ENCODE measurements around the gene CDKL4. TPM values are rescaled to one million over a fixed set of nuclear protein-coding genes. Genes with fewer than 3 reads are reported as not detected.

Gene CDKL4
- total and polyA plus RNA-seq, 8 donors, result 0.14 to 0.79 (median 0.25) TPM; not detected in 1

DNA sequence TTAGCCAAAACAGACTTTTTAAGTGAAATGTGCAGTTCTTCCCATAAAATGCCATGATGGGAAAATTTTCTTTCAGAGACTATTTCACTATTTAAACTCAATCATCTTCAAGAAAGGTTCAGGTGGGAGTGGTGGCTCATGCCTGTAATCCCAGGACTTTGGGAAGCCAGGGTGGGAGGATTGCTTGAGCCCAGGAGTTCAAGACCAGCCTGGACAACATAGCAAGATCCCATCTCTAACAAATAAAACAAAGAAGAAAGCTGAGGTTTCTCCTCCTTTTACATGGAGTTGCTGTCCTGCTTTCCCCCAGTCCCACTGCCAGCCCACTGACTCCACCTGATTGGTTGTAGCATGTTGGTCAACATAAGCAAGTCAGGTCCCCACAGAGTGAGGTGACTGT is 97.1 kb downstream of the CDKL4 start:
- Histone ChIP-seq H3K27me3 (no peaks in the 10 kb centered on the region), H3K4me1 (no peaks in the 10 kb centered on the region), H3K36me3 (no peaks in the 10 kb centered on the region), H3K9me3 (no peaks in the 10 kb centered on the region), H3K27ac (no peak overlapping the region), H3K4me3 (no peak overlapping the region)
- no peak for ATAC-seq
- FAIRE-seq, result no peak
- no peak for DNase-seq
- TF ChIP-seq, protein P1, sequence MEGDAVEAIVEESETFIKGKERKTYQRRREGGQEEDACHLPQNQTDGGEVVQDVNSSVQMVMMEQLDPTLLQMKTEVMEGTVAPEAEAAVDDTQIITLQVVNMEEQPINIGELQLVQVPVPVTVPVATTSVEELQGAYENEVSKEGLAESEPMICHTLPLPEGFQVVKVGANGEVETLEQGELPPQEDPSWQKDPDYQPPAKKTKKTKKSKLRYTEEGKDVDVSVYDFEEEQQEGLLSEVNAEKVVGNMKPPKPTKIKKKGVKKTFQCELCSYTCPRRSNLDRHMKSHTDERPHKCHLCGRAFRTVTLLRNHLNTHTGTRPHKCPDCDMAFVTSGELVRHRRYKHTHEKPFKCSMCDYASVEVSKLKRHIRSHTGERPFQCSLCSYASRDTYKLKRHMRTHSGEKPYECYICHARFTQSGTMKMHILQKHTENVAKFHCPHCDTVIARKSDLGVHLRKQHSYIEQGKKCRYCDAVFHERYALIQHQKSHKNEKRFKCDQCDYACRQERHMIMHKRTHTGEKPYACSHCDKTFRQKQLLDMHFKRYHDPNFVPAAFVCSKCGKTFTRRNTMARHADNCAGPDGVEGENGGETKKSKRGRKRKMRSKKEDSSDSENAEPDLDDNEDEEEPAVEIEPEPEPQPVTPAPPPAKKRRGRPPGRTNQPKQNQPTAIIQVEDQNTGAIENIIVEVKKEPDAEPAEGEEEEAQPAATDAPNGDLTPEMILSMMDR (IDR thresholded peaks at IDR 0.05), result no peak
- intact Hi-C loops (cut with DNase I), result no loop called here

- Histone ChIP-seq H3K36me3 (no peaks in the 10 kb centered on the region), H3K4me3 (no peak overlapping the region), H3K4me1 (no peaks in the 10 kb centered on the region), H3K27ac (no peak overlapping the region), H3K27me3 (no peaks in the 10 kb centered on the region), H3K9me3 (no peaks in the 10 kb centered on the region)
- TF ChIP-seq, protein P1 (IDR thresholded peaks at IDR 0.05), result no peak
- ATAC-seq (no peak), FAIRE-seq (no peak), DNase-seq (no peak)
- WGBS, 2 donors, result 73 to 84% methylated on average over 3 of the region's 3 CpGs
- intact Hi-C loops (cut with DNase I), result no loop called here
These were observed 97.8 kb downstream of the CDKL4 start for GRCh38 chr2:39145906-39146421.

- no peaks in the 10 kb centered on the region for H3K36me3 ChIP-seq
- H3K9me3 ChIP-seq, result no peaks in the 10 kb centered on the region
- WGBS, 2 donors, result 95 to 100% methylated on average over 5 of the region's 5 CpGs
- DNase-seq, result no peak
- intact Hi-C loops (cut with DNase I), result no loop called here
- no peak overlapping the region for H3K4me3 ChIP-seq
- TF ChIP-seq, protein P1 (IDR thresholded peaks at IDR 0.05), result no peak
- FAIRE-seq, result no peak
- no peak overlapping the region for H3K27ac ChIP-seq
- ATAC-seq, result no peak
- no peaks in the 10 kb centered on the region for H3K27me3 ChIP-seq
- H3K4me1 ChIP-seq, result peaks cover 0 to 6% (median 0%) of the 10 kb centered on the region in 3 donors
These were observed 99.4 kb downstream of the CDKL4 start for GRCh38 chr2:39144416-39144815.

DNA sequence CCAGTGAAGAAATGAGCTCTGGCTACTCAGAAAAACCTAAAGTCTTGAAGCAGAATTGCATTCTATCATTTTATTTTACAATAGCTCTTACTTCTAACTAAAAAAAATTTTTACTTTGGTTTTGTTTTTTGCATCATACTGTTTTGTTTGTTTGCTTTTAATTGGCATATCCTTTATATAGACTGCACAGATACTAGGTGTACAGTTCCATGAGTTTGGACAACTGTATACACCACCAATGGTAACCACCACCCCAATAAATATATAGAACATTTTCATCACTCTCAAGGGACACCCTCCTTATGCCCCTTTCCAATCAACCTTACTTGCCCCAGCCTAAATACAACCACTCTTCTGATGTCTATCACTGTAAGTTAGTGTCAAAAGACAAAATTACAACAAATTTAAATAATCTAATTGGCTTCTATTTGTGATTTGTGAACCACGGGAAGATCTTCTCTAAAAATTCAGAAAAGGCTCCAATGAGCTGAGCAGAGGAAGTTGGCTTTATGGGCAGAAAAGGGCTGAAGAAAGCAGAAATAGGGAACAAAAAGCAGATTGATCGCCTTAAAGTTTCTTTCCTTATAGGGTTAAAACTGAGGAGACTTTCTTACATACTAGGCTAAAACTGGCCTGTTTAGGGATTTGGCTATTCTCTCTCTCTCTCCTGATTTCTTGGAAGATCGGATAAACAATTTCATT is 100.7 kb downstream of the CDKL4 start:
- peaks cover 0 to 6% (median 0%) of the 10 kb centered on the region in 3 donors for H3K4me1 ChIP-seq
- H3K27ac ChIP-seq, result no peak overlapping the region
- WGBS, 2 donors, result 77 to 85% methylated on average over 3 of the region's 3 CpGs
- intact Hi-C loops (cut with DNase I), result no loop called here
- no peaks in the 10 kb centered on the region for H3K9me3 ChIP-seq
- no peak for DNase-seq
- no peak for ATAC-seq
- H3K4me3 ChIP-seq, result no peak overlapping the region
- FAIRE-seq, result no peak
- TF ChIP-seq, protein P1 (IDR thresholded peaks at IDR 0.05), result no peak
- no peaks in the 10 kb centered on the region for H3K36me3 ChIP-seq
- H3K27me3 ChIP-seq, result no peaks in the 10 kb centered on the region

Measured in pancreas (tissue), 10 donors.